Femur (tissue), 1 donor: Measurements from ENCODE around the gene LEFTY1.
"Not testable (repeated sequence)": the region's sequence is repeated elsewhere in the genome, so short reads cannot be mapped to it uniquely, and the experiment has no call there.

Source experiments
- DNase-seq: peaks from one replicate; pipeline ENCODE4 v3.0.0-alpha.2; 2017

LEFTY1 gene

DNA sequence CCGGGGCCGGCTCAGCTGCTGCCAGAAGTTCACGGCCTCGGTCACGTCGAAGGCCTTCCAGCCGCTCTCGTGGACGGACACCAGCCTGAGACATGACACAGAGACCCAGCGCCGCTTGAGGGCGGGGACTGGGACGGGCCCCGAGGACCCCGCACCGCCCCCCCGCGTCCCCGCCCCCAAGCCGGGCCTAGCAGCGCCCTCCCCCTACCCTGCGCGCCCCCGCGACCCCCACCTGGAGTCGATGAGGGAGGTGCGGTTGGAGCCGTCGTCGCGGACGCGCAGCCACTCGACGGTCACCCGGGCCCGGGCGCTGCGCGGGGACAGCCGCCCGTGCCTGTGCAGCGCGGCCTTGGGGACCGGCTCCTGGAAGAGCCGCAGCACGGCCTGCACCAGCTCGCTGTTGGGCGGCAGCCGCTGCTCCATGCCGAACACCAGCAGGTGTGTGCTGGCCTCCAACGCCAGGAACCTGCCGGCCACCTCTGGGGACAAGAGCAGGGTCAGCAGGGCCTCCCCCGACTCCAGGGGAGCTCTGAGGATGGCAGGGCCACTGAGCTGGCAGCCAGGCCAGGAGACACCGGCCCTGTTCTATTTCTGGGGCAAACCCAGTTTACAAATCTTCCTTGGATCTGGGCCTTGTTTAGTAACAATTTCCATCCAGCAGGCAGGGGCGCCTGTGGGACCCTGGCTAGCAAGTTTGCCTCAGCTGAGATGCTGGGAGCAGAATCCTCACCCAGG, 1.2 kb downstream of the LEFTY1 start:
- DNase-seq: not testable (repeated sequence)

DNA sequence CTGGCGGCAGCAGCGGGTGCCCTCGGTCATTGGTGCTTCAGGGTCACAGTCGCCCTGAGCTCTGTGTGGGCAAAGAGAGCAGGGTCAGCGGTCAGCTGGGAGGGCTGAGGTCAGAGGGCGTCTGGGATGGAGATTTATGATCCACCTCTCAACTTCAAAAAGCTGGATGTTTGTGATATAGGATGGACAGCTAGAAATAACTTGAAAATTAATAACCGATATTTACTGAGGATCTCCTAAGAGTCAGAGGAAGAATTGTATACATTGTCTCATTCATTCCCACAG, 2.0 kb downstream of the LEFTY1 start:
- DNase-seq: no peak

GRCh38 chr1:225886159-225887029, 2.6 kb downstream of the LEFTY1 start:
- DNase-seq: no peak

DNA sequence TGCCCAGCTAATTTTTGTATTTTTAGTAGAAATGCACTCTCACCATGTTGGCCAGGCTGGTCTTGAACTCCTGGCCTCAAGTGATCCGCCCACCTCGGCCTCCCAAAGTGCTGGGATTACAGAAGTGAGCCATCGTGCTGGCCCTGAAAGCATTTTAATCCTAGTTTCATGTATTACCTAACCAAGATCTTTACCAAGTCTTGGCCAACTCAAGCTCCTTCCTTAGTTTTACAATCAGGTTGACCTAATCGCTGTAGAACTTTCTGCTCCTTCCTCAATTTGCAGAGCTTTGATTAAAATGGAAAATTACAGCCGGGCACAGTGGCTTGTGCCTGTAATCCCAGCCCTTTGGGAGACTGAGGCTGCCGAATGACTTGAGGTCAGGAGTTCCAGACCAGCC, 3.6 kb downstream of the LEFTY1 start:
- DNase-seq: no peak

GRCh38 chr1:225883616-225884265, 5.2 kb downstream of the LEFTY1 start:
- DNase-seq: no peak

DNA sequence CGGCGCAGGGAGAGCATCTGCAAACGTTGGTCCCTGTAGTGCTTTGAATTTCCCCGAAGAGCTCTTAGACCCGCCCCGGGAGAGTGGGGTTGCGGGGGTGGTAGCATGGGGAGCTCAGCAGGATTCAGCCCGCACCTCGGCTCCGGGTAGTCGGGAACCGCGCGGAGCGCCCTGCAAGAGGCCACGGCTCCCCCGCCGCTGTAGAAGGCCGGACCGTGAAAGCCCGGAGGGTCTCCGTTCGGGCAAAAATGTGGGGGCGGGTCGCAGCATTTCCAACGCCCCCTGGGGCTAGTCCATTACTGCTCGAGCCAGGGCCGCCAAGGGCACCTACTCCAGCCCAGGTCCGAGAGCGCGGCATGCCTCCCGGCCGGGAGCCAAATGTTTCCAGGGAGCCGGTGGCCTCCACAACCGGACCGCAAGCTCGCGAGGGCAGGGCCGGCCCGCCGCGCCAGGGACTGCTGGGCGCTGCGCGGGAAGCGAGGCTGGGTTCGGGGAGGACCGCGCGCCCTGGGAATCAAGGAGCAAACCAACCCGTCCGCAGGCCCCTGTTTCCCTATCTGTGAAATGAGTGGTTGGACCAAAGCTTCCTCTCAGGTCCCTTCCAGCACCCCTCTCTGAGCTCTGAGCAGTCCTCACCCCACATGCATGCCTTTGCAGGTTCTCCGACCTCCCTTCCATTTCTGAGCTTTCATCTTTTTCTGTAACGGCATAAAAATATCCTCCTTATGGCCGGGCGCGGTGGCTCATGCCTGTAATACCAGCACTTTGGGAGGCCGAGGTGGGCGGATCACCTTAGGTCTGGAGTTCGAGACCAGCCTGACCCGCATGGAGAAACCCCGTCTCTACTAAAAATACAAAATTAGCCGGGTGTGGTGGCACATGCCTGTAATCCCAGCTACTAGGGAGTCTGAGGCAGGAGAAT, 6.0 kb downstream of the LEFTY1 start:
- DNase-seq: peak; percentile 72

DNA sequence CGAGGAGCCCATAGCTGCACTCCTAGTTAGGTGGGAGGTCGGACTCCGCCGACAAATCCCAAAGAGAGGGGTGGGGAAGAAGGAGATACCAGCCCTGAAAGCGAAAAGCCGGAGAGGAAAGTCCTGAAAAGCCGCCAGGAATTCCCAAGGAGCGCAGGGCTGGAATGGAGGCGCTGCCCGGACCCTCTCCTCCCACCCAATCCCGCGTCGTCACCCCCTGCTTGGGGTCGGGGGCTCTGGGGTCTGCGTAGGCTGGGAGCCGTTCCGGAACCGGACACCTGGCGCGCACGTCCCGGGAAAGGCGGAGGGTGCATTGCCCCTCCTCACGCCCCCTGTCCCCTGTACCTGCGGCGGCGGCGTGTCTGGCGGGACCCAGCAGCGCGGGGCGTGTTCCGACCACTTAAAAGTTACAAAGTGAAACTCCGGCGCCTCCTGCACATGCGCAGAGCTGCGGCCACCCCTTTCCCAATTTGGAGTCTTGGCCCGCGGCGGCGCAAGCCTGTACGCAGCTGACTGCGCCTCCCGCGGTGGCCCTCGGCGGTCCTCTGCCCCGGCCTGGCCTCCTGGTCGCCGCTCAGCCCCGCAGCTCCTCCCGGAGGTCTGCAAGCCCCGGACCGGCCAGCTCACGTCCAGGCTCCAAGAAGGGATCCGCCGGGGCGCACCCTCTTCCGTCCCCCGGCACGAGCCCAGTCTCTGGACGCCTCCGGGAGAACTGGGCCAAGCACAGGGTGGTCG, 6.8 kb downstream of the LEFTY1 start, which contains the start of gene TMEM63A:
TMEM63A (minus strand) TSS at position 422 of the 735 bp plus-strand sequence. CDS start 4,800 bp downstream, outside the sequence.
- DNase-seq: peak; percentile 95

GRCh38 chr1:225881081-225881958, 7.6 kb downstream of the LEFTY1 start:
- DNase-seq: no peak

GRCh38 chr1:225880636-225881035, 8.3 kb downstream of the LEFTY1 start:
- DNase-seq: no peak

GRCh38 chr1:225880222-225880588, 8.7 kb downstream of the LEFTY1 start:
- DNase-seq: peak; percentile 38

- no peak for DNase-seq
Observed at GRCh38 chr1:225879521-225880221, 9.3 kb downstream of the LEFTY1 start.

DNA sequence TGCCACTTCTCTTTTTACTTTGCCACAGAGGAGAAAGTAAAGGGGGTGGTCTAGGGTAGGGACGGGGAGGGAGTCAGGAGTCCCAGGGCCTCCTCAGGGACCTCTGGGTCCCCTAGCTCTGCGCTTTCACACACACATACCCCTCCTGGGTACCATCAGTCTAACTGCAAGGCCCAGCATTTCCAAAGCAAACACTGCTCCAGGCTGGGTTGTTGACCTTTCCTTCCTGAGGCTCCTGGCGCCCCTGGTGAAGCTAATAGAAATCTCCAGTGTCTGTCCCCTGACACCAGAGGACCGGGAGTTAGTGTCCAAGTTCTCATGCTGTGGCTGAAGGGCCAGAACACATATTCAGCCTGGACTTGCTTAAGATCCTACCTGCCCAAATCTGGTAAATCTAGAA, 10.7 kb downstream of the LEFTY1 start:
- no peak for DNase-seq

DNA sequence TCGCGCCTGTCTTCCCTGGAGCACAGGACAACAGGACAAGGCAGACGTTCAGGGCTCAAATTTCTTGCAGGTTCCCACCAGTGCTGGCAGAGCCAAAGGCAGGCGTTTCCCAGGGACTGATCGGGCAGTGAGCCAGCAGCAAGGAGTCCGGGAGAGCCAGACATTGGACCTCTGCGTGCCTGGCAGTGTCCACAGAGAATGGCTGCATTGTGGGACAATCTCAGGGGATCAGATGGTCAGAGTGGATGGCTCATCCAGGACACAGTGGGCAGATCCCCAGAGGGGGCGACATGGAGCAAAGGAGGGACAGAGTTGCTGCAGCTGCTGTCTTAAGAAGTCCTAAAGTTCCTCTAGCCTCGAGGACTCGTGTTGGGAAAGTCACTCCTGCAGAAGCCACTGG, 11.4 kb downstream of the LEFTY1 start:
- peak; percentile 62 for DNase-seq

DNA sequence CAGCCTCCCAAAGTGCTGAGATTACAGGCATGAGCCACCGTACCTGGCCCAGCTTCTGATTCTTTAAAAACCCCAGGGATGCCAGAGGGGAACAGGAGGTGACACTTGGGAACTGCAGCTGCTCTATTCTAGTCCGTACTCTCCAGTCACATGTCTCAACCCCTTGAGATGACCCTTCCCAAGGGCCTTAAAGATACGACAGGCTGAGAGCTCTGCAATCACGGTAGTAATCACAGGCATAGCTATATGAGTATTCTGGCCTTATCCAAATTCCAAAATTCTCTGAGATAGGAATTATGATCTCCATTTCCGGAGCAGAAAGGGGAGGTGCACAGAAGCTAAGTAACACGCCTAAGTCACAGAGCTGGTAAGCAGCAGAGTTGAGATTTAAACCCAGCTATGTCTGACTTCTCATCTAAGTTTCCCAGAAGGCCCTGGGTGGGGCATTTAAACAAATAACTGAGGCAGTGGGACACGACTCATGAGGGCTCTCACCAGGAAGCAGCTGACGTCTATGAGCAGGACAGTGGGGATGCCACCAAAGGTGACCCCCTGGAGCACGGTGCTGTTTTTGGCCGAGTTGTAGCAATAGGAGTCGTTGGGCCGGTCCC, 11.9 kb downstream of the LEFTY1 start:
- no peak for DNase-seq

GRCh38 chr1:225875044-225875815, 13.7 kb downstream of the LEFTY1 start:
- DNase-seq: no peak

DNA sequence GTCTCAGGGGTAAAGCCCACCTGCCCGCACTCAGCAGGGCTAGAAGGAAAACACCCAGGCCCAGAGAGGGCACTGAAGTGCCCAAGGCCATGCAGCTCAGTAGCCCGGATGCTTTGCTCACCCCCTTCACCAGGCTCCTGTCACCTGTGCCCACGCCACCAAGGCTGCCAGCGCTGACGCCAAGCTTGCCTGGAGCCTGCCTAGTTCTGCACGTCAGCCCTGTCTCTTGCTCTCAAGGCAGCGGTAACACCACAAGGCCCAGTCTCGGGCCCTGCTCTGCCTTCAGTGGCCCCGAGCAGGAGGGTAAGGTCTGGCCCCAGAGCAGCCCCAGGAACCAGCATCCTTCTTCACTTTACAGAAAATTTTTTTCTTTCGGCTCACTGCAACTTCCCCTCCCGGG, 14.5 kb downstream of the LEFTY1 start:
- no peak for DNase-seq

DNA sequence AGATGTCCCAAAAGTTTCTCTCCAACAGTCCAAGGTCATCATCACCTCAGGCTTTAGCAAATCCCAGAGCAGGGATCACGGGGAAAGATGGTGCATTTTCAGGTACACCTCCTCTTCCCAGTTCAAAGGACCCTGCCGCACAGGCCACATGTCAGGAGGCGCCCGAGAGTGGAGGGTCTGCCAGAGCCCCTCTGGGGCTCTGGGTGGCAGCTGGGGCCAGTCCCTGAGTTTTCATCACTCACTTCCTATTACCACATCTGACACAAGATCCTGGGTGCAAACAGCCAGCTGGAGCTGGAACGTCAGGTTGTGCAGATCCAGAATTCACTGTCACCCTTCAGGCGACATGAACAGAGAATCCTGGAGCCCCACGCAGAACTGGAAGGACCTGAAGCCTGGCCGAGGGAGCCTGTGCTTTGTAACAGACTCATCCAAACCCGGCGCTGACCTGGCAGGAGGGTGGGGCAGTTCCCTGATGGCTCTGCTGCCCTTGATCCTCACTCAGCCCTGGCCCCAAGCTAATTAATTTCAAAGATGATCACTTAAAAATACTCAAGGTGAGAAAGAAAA, 15.6 kb downstream of the LEFTY1 start:
- DNase-seq: no peak

- no peak for DNase-seq
Observed at GRCh38 chr1:225872075-225872430, 16.9 kb downstream of the LEFTY1 start.
